ENCODE measurements around the gene EPN1. TPM values are rescaled to one million over a fixed set of nuclear protein-coding genes. Genes with fewer than 3 reads are reported as not detected.
A peak's percentile ranks its signal among the peaks of the same experiment; 100 is the strongest.

Gene EPN1
- total and polyA plus RNA-seq, 11 donors, result 125 to 377 (median 188) TPM

- intact Hi-C loops (cut with DNase I), result no loop called here
- TF ChIP-seq POLR2A (IDR thresholded peaks at IDR 0.05), result no peak
- no peak for TF ChIP-seq CTCF (IDR thresholded peaks at IDR 0.05)
Measured at GRCh38 chr19:55692681-55693081, 17.7 kb downstream of the EPN1 start.

GRCh38 chr19:55693336-55693974 lies 18.4 kb downstream of the EPN1 start:
- Histone ChIP-seq H3K9me3 (no peaks in the 10 kb centered on the region), H3K27ac (no peak overlapping the region), H3K36me3 (peaks cover 0 to 96% (median 89%) of the 10 kb centered on the region in 9 donors), H3K27me3 (no peaks in the 10 kb centered on the region), H3K4me3 (no peak overlapping the region), H3K4me1 (peaks cover 0 to 2% (median 0%) of the 10 kb centered on the region in 12 donors)
- TF ChIP-seq CTCF (IDR thresholded peaks at IDR 0.05) (no peak), POLR2A (IDR thresholded peaks at IDR 0.05) (no peak)
- DNase-seq (peak in 2 of 5 donors; percentile 3 to 14), ATAC-seq (no peak)
- 96 to 97% (median 96%) methylated on average over 17 to 20 of the region's 20 CpGs for WGBS, 4 donors
- intact Hi-C loops (cut with DNase I), result no loop called here

More at GRCh38 chr19:55692681-55693081, 17.7 kb downstream of the EPN1 start:
- Histone ChIP-seq H3K36me3 (peaks cover 0 to 97% (median 89%) of the 10 kb centered on the region in 9 donors), H3K9me3 (no peaks in the 10 kb centered on the region), H3K27ac (no peak overlapping the region), H3K4me1 (peaks cover 0 to 10% (median 0%) of the 10 kb centered on the region in 12 donors), H3K27me3 (no peaks in the 10 kb centered on the region), H3K4me3 (no peak overlapping the region)
- ATAC-seq (no peak), DNase-seq (peak in 2 of 5 donors; percentile 14 to 24)
- 88 to 96% (median 92%) methylated on average over 18 to 19 of the region's 19 CpGs for WGBS, 4 donors

GRCh38 chr19:55694241-55694655 lies 19.2 kb downstream of the EPN1 start:
- Histone ChIP-seq H3K9me3 (no peaks in the 10 kb centered on the region), H3K4me3 (no peak overlapping the region), H3K36me3 (peaks cover 0 to 96% (median 84%) of the 10 kb centered on the region in 9 donors), H3K27ac (no peak overlapping the region), H3K4me1 (no peaks in the 10 kb centered on the region), H3K27me3 (no peaks in the 10 kb centered on the region)
- ATAC-seq, result no peak
- DNase-seq, result peak in 2 of 5 donors; percentile 13 to 23
- 87 to 89% (median 88%) methylated on average over 15 of the region's 15 CpGs for WGBS, 4 donors
- intact Hi-C loops (cut with DNase I), result no loop called here
- TF ChIP-seq CTCF (IDR thresholded peaks at IDR 0.05) (no peak), POLR2A (IDR thresholded peaks at IDR 0.05) (no peak)

GRCh38 chr19:55694656-55695491 lies 19.8 kb downstream of the EPN1 start:
- Histone ChIP-seq H3K27ac (no peak overlapping the region), H3K9me3 (no peaks in the 10 kb centered on the region), H3K27me3 (no peaks in the 10 kb centered on the region), H3K4me1 (no peaks in the 10 kb centered on the region), H3K36me3 (peaks cover 0 to 96% (median 82%) of the 10 kb centered on the region in 9 donors), H3K4me3 (no peak overlapping the region)
- DNase-seq (peak in 2 of 5 donors; percentile 17 to 18), ATAC-seq (no peak)
- no peak for TF ChIP-seq CTCF (IDR thresholded peaks at IDR 0.05)
- TF ChIP-seq POLR2A (IDR thresholded peaks at IDR 0.05), result no peak
- intact Hi-C loops (cut with DNase I), result no loop called here
- WGBS, 4 donors, result 93 to 97% (median 94%) methylated on average over 21 to 37 of the region's 37 CpGs

Data from heart left ventricle (tissue), 16 donors.